Suprapubic skin (tissue), 4 donors: Measurements from ENCODE around the gene CCDC112.

Source experiments
- CTCF ChIP-seq, 2 donors: fragments of 200-600 bp in 1 of 2; fragments of 450-650 bp in 1 of 2; sonication (generic) in 1 of 2; IDR thresholded peaks; one replicate each; pipeline ENCODE4 v1.5.1; 2016 to 2019; ENCODE audit warnings: antibody characterized with exemption in 2 of 2, mild to moderate bottlenecking in 1 of 2, moderate library complexity in 1 of 2
- EP300 ChIP-seq: sonication (generic); formaldehyde crosslinking; IDR thresholded peaks from one replicate; pipeline ENCODE4 v1.6.1; 2017; ENCODE audit warnings: antibody characterized with exemption
- POLR2A ChIP-seq, 2 donors: fragments of 450-650 bp; IDR thresholded peaks; one replicate each; pipeline ENCODE4 v1.6.1; 2017; ENCODE audit warnings: antibody characterized with exemption in 2 of 2, mild to moderate bottlenecking in 2 of 2, moderate library complexity in 2 of 2
- POLR2AphosphoS5 ChIP-seq, 3 donors: sonication (generic); formaldehyde crosslinking; IDR thresholded peaks; one replicate each; pipeline ENCODE4 v1.6.1; 2017; ENCODE audit warnings: antibody characterized with exemption in 3 of 3

GRCh38 chr5:115289104-115289503, 7.3 kb downstream of the CCDC112 start:
- no peak for TF ChIP-seq POLR2A (IDR thresholded peaks at IDR 0.05)
- no peak for TF ChIP-seq CTCF (IDR thresholded peaks at IDR 0.05)
- no peak for TF ChIP-seq POLR2AphosphoS5 (IDR thresholded peaks at IDR 0.05)
- no peak for TF ChIP-seq EP300
